Mucosa of stomach (tissue), 1 donor: Measurements from ENCODE around the gene PRSS27.
"Not testable (repeated sequence)": the region's sequence is repeated elsewhere in the genome, so short reads cannot be mapped to it uniquely, and the experiment has no call there.

Experiments
- H3K27me3 ChIP-seq: one replicate; pipeline ENCODE4 v1.7.0; 2013; ENCODE audit warnings: mild to moderate bottlenecking, low read length; ENCODE audit not compliant: control insufficient read depth, insufficient read depth
- H3K36me3 ChIP-seq: one replicate; pipeline ENCODE4 v1.7.0; 2013; ENCODE audit warnings: low read length; ENCODE audit not compliant: control insufficient read depth, insufficient read depth
- H3K4me1 ChIP-seq: one replicate; pipeline ENCODE4 v1.7.0; 2013; ENCODE audit warnings: mild to moderate bottlenecking, low read length; ENCODE audit not compliant: control insufficient read depth, insufficient read depth
- H3K4me3 ChIP-seq: one replicate; pipeline ENCODE4 v1.7.0; 2013; ENCODE audit warnings: low read length
- H3K9ac ChIP-seq: one replicate; pipeline ENCODE4 v1.7.0; 2013; ENCODE audit warnings: mild to moderate bottlenecking, low read length, moderate library complexity
- H3K9me3 ChIP-seq: one replicate; pipeline ENCODE4 v1.7.0; 2013; ENCODE audit warnings: mild to moderate bottlenecking, low read length, moderate library complexity; ENCODE audit not compliant: control insufficient read depth
- donor health status: Pancreatic carcinoma.

Gene PRSS27

DNA sequence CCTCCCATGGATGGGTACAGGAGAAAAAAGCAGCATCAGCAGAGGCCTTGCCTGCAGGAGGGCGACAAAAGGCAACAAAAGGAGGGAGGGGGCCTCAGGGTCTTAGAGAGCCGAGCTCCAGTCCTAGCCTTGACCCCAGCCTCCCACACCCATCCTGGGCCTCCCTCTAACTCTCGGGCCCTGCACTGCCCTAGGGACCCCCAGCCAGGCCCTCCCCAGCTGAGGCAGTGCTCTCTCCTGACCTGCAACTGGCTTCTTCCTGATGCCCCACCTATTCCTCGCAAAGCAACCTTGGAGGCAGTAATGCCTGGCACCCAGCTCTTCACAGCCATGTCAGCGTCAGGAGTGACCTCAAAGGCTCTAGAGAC lies 17.2 kb upstream of the PRSS27 start:
- H3K36me3 ChIP-seq = no peaks in the 10 kb centered on the region
- H3K4me1 ChIP-seq = no peaks in the 10 kb centered on the region
- no peaks in the 10 kb centered on the region for H3K9me3 ChIP-seq
- H3K9ac ChIP-seq = no peak overlapping the region
- no peak overlapping the region for H3K4me3 ChIP-seq
- peaks cover 11% of the 10 kb centered on the region for H3K27me3 ChIP-seq

- Histone ChIP-seq H3K4me1 (no peaks in the 10 kb centered on the region), H3K36me3 (no peaks in the 10 kb centered on the region), H3K9me3 (no peaks in the 10 kb centered on the region), H3K9ac (no peak overlapping the region), H3K4me3 (no peak overlapping the region), H3K27me3 (peaks cover 11% of the 10 kb centered on the region)
Measured at GRCh38 chr16:2736476-2737237, 16.6 kb upstream of the PRSS27 start.

GRCh38 chr16:2734844-2735515 lies 15.0 kb upstream of the PRSS27 start:
- H3K4me1 ChIP-seq = no peaks in the 10 kb centered on the region
- no peak overlapping the region for H3K4me3 ChIP-seq
- H3K9ac ChIP-seq = no peak overlapping the region
- no peaks in the 10 kb centered on the region for H3K9me3 ChIP-seq
- peaks cover 9% of the 10 kb centered on the region for H3K27me3 ChIP-seq
- H3K36me3 ChIP-seq = no peaks in the 10 kb centered on the region

DNA sequence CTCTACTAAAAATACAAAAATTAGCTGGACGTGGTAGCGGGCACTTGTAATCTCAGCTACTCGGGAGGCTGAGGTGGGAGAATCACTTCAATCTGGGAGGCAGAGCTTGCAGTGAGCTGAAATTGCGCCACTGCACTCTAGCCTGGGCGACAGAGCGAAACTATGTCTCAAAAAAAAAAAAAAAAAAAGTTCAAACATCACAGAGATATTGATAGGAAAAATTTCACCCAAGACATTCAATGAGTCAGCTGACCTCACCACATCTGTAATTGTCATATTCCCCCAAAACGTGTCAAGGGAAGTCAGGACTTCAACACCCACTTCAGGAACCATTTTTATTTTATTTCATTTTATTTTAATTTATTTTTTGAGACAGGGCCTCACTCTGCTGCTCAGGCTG lies 8.0 kb upstream of the PRSS27 start:
- H3K9me3 ChIP-seq = no peaks in the 10 kb centered on the region
- no peak overlapping the region for H3K4me3 ChIP-seq
- no peaks in the 10 kb centered on the region for H3K36me3 ChIP-seq
- H3K27me3 ChIP-seq = peaks cover 8% of the 10 kb centered on the region
- H3K9ac ChIP-seq = no peak overlapping the region
- no peaks in the 10 kb centered on the region for H3K4me1 ChIP-seq

- no peaks in the 10 kb centered on the region for H3K36me3 ChIP-seq
- H3K4me1 ChIP-seq = no peaks in the 10 kb centered on the region
- H3K9ac ChIP-seq = no peak overlapping the region
- no peaks in the 10 kb centered on the region for H3K9me3 ChIP-seq
- H3K27me3 ChIP-seq = peaks cover 8% of the 10 kb centered on the region
- H3K4me3 ChIP-seq = no peak overlapping the region
Measured at GRCh38 chr16:2726923-2727322, 6.9 kb upstream of the PRSS27 start.

- Histone ChIP-seq H3K36me3 (no peaks in the 10 kb centered on the region), H3K4me3 (no peak overlapping the region), H3K9me3 (no peaks in the 10 kb centered on the region), H3K9ac (no peak overlapping the region), H3K4me1 (peaks cover 2% of the 10 kb centered on the region), H3K27me3 (peaks cover 8% of the 10 kb centered on the region)
Measured at GRCh38 chr16:2724816-2725348, 4.9 kb upstream of the PRSS27 start.

GRCh38 chr16:2724088-2724676 lies 4.2 kb upstream of the PRSS27 start:
- H3K4me1 ChIP-seq = peaks cover 9% of the 10 kb centered on the region
- H3K9ac ChIP-seq = no peak overlapping the region
- H3K36me3 ChIP-seq = no peaks in the 10 kb centered on the region

GRCh38 chr16:2721634-2722173 lies 1.7 kb upstream of the PRSS27 start:
- H3K27me3 ChIP-seq, H3K4me3 ChIP-seq, H3K9me3 ChIP-seq, H3K9ac ChIP-seq, H3K36me3 ChIP-seq: not testable (repeated sequence)
- H3K4me1 ChIP-seq = peaks cover 14% of the 10 kb centered on the region

More at GRCh38 chr16:2724088-2724676, 4.2 kb upstream of the PRSS27 start:
- Histone ChIP-seq H3K4me3 (no peak overlapping the region), H3K27me3 (peaks cover 8% of the 10 kb centered on the region), H3K9me3 (no peaks in the 10 kb centered on the region)

DNA sequence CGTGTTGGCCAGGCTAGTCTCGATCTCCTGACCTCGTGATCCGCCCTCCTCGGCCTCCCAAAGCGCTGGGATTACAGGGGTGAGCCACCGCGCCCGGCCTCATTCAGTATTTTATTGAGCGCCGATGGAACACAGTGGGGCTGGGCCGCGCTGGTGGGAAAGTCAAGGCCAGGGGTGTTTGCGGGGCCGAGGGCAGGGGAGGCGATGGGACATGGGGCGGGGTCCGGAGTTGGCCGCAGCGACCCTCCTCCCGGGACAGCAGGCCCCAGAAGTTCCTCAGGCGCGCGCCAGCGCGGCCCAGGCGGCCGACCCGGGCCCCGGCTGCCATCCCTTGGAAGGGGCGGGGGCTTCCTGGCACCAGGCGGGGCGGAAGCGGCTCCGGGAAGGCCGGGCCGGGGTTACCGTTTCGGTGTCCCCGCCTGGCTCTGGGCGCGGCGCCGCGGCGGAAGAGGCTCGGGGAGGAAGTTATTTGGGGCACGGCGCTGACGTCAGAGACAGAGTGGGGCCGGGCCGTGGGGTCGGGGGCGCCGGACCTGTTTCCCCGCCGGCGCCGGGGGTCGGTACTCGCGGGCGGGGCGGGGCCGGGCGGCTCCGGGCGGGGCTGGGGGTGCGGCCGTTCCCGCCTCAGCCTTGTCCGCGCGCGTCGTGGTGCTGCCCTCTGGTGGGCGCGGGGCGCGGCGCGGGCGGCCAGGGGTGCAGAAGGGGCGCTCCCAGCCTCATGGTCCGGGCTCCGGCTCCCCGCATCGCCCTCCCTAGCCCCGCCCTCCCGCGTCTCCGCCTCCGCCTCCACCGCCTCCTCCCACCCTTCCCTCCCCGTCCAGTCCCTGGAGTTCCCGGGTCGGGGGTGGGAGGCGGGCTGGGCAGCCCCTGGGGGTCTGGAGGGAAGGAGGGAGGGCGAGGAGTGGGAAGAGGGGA lies 952 bp upstream of the PRSS27 start:
- H3K9ac ChIP-seq = peak overlapping the region; percentile 55
- H3K4me1 ChIP-seq = peaks cover 14% of the 10 kb centered on the region
- H3K27me3 ChIP-seq = peaks cover 12% of the 10 kb centered on the region
- H3K36me3 ChIP-seq = no peaks in the 10 kb centered on the region
- H3K9me3 ChIP-seq = no peaks in the 10 kb centered on the region
- H3K4me3 ChIP-seq = no peak overlapping the region

GRCh38 chr16:2719328-2720063 lies 528 bp downstream of the PRSS27 start:
- H3K36me3 ChIP-seq = no peaks in the 10 kb centered on the region
- H3K27me3 ChIP-seq = peaks cover 12% of the 10 kb centered on the region
- no peaks in the 10 kb centered on the region for H3K9me3 ChIP-seq
- no peak overlapping the region for H3K9ac ChIP-seq
- no peak overlapping the region for H3K4me3 ChIP-seq
- H3K4me1 ChIP-seq = peaks cover 14% of the 10 kb centered on the region
